Colonic mucosa (tissue), 4 donors: ENCODE data around the gene NPM3. TPM values are rescaled to one million over a fixed set of nuclear protein-coding genes. Genes with fewer than 3 reads are reported as not detected.
A peak's percentile ranks its signal among the peaks of the same experiment; 100 is the strongest.

ENCODE experiments used
- DNase-seq: peaks from one replicate; pipeline ENCODE4 v3.0.0-alpha.2; 2020
- H3K27ac ChIP-seq: fragments of 200-600 bp; one replicate; pipeline ENCODE4 v1.8.0; 2021
- H3K27me3 ChIP-seq: fragments of 200-600 bp; one replicate; pipeline ENCODE4 v1.8.0; 2021
- H3K36me3 ChIP-seq: fragments of 200-600 bp; one replicate; pipeline ENCODE4 v1.8.0; 2021
- H3K4me1 ChIP-seq: fragments of 200-600 bp; one replicate; pipeline ENCODE4 v1.8.0; 2021; ENCODE audit warnings: mild to moderate bottlenecking
- H3K4me3 ChIP-seq: fragments of 200-600 bp; one replicate; pipeline ENCODE4 v1.8.0; 2021
- H3K9ac ChIP-seq, 2 donors: one replicate each; pipeline ENCODE4 v1.7.0; 2013; ENCODE audit warnings: control low read depth in 2 of 2, low read depth in 2 of 2, low read length in 2 of 2
- H3K9me3 ChIP-seq: fragments of 200-600 bp; one replicate; pipeline ENCODE4 v1.8.0; 2021
- CTCF ChIP-seq: fragments of 200-600 bp; IDR thresholded peaks from one replicate; pipeline ENCODE4 v1.8.0; 2022; ENCODE audit warnings: antibody characterized with exemption, mild to moderate bottlenecking
- intact Hi-C: fragments of 100-400 bp; cut with DNase I; formaldehyde crosslinking; loops from one replicate; pipeline ENCODE4 v1.14.1; 2022
- total RNA-seq, 2 donors: library from RNA; stranded (reverse); fragmentation: NEBNext Ultra II Directional in 1 of 2; extraction: Animal tissue kit (Norgen Biotek cat#: 25700) in 1 of 2; gene quantifications; one replicate each; pipeline ENCODE4 v1.2.1, GENCODE V29; 2021
- donor health status: healthy.
- donor health status: DM: no; HTN: no; CAD: no.
- donor health status: DM: no; HTN: no; CAD: no.

NPM3 gene
- total RNA-seq, 2 donors from 2014 or later = 14.6 to 73.6 TPM

GRCh38 chr10:101829561-101830315, 46.5 kb upstream of the NPM3 start:
- TF ChIP-seq CTCF = no peak

DNA sequence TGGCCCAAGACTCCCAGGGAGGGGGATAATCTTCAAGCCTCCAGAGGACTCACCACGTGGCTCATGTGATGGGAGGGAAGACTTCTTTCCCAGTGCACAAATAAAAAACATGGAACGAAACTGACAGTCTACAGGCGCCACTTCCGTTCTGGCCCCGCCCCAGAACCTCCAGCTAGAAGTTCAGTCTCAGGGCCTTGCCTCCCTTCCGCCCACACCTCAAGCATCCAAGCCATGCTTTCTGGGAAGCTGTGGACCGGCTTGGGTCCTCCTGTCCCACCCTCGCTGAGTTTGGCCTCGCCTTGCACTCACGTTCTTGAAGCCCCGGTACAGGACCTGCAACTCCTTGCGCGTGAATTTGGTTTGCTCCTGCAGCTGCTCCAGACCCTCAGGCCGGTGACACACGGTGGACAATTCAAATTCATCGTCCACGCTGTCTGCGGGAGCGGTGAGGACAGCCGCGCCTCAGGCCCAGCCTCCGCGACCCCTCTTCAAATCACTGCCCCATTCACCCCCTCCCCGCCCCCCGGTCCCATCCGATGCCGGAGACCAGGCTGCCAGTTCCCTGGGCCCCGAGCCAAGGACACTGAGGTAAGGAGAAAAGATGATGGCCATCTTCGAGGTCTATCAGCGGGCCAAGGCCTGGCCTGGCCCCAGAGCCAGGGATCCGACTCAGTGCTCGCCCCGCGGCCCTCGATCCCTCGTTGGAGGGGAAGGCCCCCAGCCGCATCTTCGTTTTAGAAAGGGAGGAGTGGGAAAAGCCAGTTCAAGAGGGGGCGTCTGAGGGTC, 45.7 kb upstream of the NPM3 start:
- H3K27ac ChIP-seq = no peak overlapping the region
- no peaks in the 10 kb centered on the region for H3K27me3 ChIP-seq
- peak; percentile 35 for DNase-seq
- no peak for TF ChIP-seq CTCF
- intact Hi-C loops = no loop called here
- H3K36me3 ChIP-seq = no peaks in the 10 kb centered on the region
- H3K9me3 ChIP-seq = no peaks in the 10 kb centered on the region
- H3K4me3 ChIP-seq = no peak overlapping the region
- H3K4me1 ChIP-seq = peaks cover 7% of the 10 kb centered on the region
- H3K9ac ChIP-seq = no peak overlapping the region

More at GRCh38 chr10:101829561-101830315, 46.5 kb upstream of the NPM3 start:
- peak; percentile 77 for DNase-seq
- H3K9me3 ChIP-seq = no peaks in the 10 kb centered on the region
- no peaks in the 10 kb centered on the region for H3K36me3 ChIP-seq
- H3K9ac ChIP-seq = peak overlapping the region in 1 of 2 donors; percentile 54
- intact Hi-C loops = no loop called here
- H3K27ac ChIP-seq = peak overlapping the region; percentile 50
- H3K4me1 ChIP-seq = peaks cover 7% of the 10 kb centered on the region
- peak overlapping the region; percentile 53 for H3K4me3 ChIP-seq
- H3K27me3 ChIP-seq = no peaks in the 10 kb centered on the region

GRCh38 chr10:101827919-101828600, 44.8 kb upstream of the NPM3 start:
- Histone ChIP-seq H3K27ac (no peak overlapping the region), H3K9me3 (no peaks in the 10 kb centered on the region), H3K4me1 (peaks cover 7% of the 10 kb centered on the region), H3K36me3 (no peaks in the 10 kb centered on the region), H3K27me3 (no peaks in the 10 kb centered on the region), H3K4me3 (no peak overlapping the region), H3K9ac (no peak overlapping the region)
- no peak for TF ChIP-seq CTCF
- DNase-seq = no peak
- intact Hi-C loops = no loop called here

DNA sequence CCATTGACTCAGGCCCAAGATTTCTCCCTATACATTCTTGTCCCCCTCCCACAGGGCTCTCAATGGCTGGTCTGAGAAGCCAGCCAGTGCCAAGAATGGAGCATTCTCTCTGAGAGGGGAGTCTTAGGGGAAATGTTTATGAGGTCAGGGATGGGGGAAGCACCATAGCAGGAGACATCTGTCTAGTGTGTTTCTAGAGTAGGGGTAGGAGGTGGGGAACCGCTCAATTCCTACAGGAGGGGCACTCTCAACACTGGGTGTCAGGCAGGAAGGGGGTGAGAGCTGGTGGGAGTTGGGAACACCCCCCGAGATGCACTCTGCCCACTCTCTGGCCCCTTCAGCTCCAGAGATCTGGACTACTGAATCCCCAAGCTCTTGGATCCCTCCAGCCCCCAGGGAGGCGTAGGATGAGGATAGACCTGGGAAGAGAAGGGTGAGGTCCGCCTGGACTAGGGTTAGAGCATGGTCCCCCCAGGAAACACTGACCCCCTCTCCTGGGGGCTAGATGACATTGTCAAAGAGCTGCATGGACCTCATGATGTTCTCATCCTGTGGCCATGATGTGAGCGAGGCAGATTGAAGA, 43.7 kb upstream of the NPM3 start:
- intact Hi-C loops = no loop called here
- DNase-seq = no peak

More for the DNA sequence above, 43.7 kb upstream of the NPM3 start:
- Histone ChIP-seq H3K4me1 (peaks cover 7% of the 10 kb centered on the region), H3K27ac (no peak overlapping the region), H3K36me3 (no peaks in the 10 kb centered on the region), H3K27me3 (no peaks in the 10 kb centered on the region), H3K4me3 (no peak overlapping the region), H3K9ac (no peak overlapping the region), H3K9me3 (no peaks in the 10 kb centered on the region)
- no peak for TF ChIP-seq CTCF
